HCT116 (cell line): ENCODE measurements around the gene ATG9A. TPM values are rescaled to one million over a fixed set of nuclear protein-coding genes. Genes with fewer than 3 reads are reported as not detected.
A peak's percentile ranks its signal among the peaks of the same experiment; 100 is the strongest.

Experiments
- ATAC-seq: fragments of 200-7000 bp; cut with Tn5 transposase; 2 replicates; pipeline ENCODE4 v1.9.1; 2020; ENCODE audit warnings: mild to moderate bottlenecking, moderate library complexity
- BruUV-seq: library from RNA; stranded (reverse); fragments of 400-500 nt; replicated peaks from 2 replicates; lab custom pipeline; 2021; lab: Mats Ljungman, UMichigan
- CTCF ChIA-PET: fragments of 300-600 bp; sonication (Branson Sonifier 250); formaldehyde crosslinking; loops from one replicate; lab custom pipeline; 2021; ENCODE audit warnings: antibody characterized with exemption; lab: Charles Lee
- POLR2A ChIA-PET: fragments of 300-600, 350-600 bp; sonication (Branson Sonifier 250); formaldehyde crosslinking; loops from one replicate; lab custom pipeline; 2021; ENCODE audit warnings: antibody characterized with exemption; lab: Charles Lee
- RAD21 ChIA-PET, 2 experiments: fragments of 300-600 bp; sonication (Branson Sonifier 250); formaldehyde crosslinking; loops; one replicate each; lab custom pipeline; 2023; ENCODE audit warnings: low total read pairs in 2 of 2; ENCODE audit not compliant: uncharacterized antibody in 2 of 2, unreplicated experiment in 2 of 2, low non-redundant PET in 1 of 2; lab: Charles Lee
- DNase-seq: peaks from one replicate; pipeline ENCODE4 v3.0.0-alpha.2; 2010; ENCODE audit warnings: low read depth, low spot score
- H2AFZ ChIP-seq: fragments of 200-600 bp; shearing (Covaris generic), sonication (generic); 2 replicates; pipeline ENCODE4 v1.6.1; 2017; ENCODE audit warnings: low read depth, mixed run types, mixed read lengths, antibody characterized with exemption, low read length; ENCODE audit not compliant: poor library complexity, severe bottlenecking
- H3K27ac ChIP-seq: 2 replicates; pipeline ENCODE4 v1.5.1; 2012; ENCODE audit warnings: low read depth, low read length
- H3K27me3 ChIP-seq: fragments of 200-600 bp; sonication (generic); 2 replicates; pipeline ENCODE4 v1.6.1; 2016; ENCODE audit warnings: mixed run types, low read length, mixed read lengths; ENCODE audit not compliant: insufficient read depth
- H3K36me3 ChIP-seq, 2 experiments: fragments of 200-500 bp in 1 of 2; fragments of 200-600 bp in 1 of 2; sonication (Bioruptor generic) in 1 of 2; sonication (generic) in 1 of 2; 2 replicates each; pipeline versions ENCODE4 v1.5.1 to v1.6.1; 2014 to 2016; ENCODE audit warnings: low read length in 2 of 2, inconsistent platforms in 1 of 2, mixed read lengths in 1 of 2, mixed run types in 1 of 2; ENCODE audit not compliant: insufficient read depth in 2 of 2, control insufficient read depth in 1 of 2
- H3K4me1 ChIP-seq, 2 experiments: fragments of 200-600 bp in 1 of 2; sonication (generic) in 1 of 2; 2 replicates each; pipeline versions ENCODE4 v1.5.1 to v1.6.1; 2012 to 2017; ENCODE audit warnings: low read length in 2 of 2, inconsistent platforms in 1 of 2, mild to moderate bottlenecking in 1 of 2, mixed read lengths in 1 of 2, mixed run types in 1 of 2, moderate library complexity in 1 of 2; ENCODE audit not compliant: insufficient read depth in 2 of 2, control insufficient read depth in 1 of 2
- H3K4me2 ChIP-seq: fragments of 200-600 bp; sonication (generic); 2 replicates; pipeline ENCODE4 v1.6.1; 2017; ENCODE audit warnings: mixed run types, low read length, mixed read lengths
- H3K4me3 ChIP-seq, 2 experiments: fragments of 200-600 bp in 1 of 2; sonication (generic) in 1 of 2; replicated peaks in 1 of 2; 2 replicates each; pipeline ENCODE4 v1.5.1; 2011 to 2016; ENCODE audit warnings: low read length in 2 of 2, control low read depth in 1 of 2, low read depth in 1 of 2, mild to moderate bottlenecking in 1 of 2, mixed read lengths in 1 of 2, mixed run types in 1 of 2
- H3K79me2 ChIP-seq: fragments of 200-600 bp; sonication (generic); 2 replicates; pipeline ENCODE4 v1.6.1; 2017; ENCODE audit warnings: mild to moderate bottlenecking, mixed run types, low read length, moderate library complexity, mixed read lengths; ENCODE audit not compliant: insufficient read depth
- H3K9ac ChIP-seq: fragments of 200-600 bp; sonication (generic); 2 replicates; pipeline ENCODE4 v1.6.1; 2016; ENCODE audit warnings: low read length, mixed read lengths
- H3K9me2 ChIP-seq: fragments of 200-600 bp; sonication (generic), shearing (Covaris generic); 2 replicates; pipeline ENCODE4 v1.6.1; 2017; ENCODE audit warnings: mixed run types, mild to moderate bottlenecking, moderate library complexity; ENCODE audit not compliant: insufficient read depth
- H3K9me3 ChIP-seq, 2 experiments: fragments of 200-500 bp in 1 of 2; fragments of 200-600 bp in 1 of 2; sonication (Bioruptor generic) in 1 of 2; sonication (generic) in 1 of 2; 2 replicates each; pipeline ENCODE4 v1.6.1; 2014 to 2017; ENCODE audit warnings: low read length in 2 of 2, mixed read lengths in 2 of 2, inconsistent platforms in 1 of 2, low read depth in 1 of 2, mild to moderate bottlenecking in 1 of 2, mixed run types in 1 of 2, moderate library complexity in 1 of 2; ENCODE audit not compliant: control insufficient read depth in 1 of 2, insufficient read depth in 1 of 2
- H4K20me1 ChIP-seq: fragments of 200-600 bp; sonication (generic), shearing (Covaris generic); 2 replicates; pipeline ENCODE4 v1.6.1; 2017; ENCODE audit warnings: mixed run types, mild to moderate bottlenecking, moderate library complexity; ENCODE audit not compliant: insufficient read depth
- CBX3 ChIP-seq: IDR thresholded peaks from 2 replicates; pipeline ENCODE4 v1.6.1; 2012; ENCODE audit warnings: low read depth
- CEBPB ChIP-seq: IDR thresholded peaks from 2 replicates; pipeline ENCODE4 v1.6.1; 2012; ENCODE audit warnings: low read depth
- CTCF ChIP-seq, 3 experiments: fragments of 200-600 bp in 1 of 3; sonication (generic) in 1 of 3; IDR thresholded peaks in 2 of 3; conservative IDR thresholded peaks in 1 of 3; 2 replicates each; pipeline ENCODE4 v1.5.1; 2012 to 2017; ENCODE audit warnings: low read depth in 2 of 3, low read length in 2 of 3, antibody characterized with exemption in 1 of 3, borderline replicate concordance in 1 of 3, control low read depth in 1 of 3, mild to moderate bottlenecking in 1 of 3, mixed read lengths in 1 of 3, mixed run types in 1 of 3, moderate library complexity in 1 of 3; ENCODE audit not compliant: insufficient read depth in 1 of 3
- EGR1 ChIP-seq: IDR thresholded peaks from 2 replicates; pipeline ENCODE4 v1.6.1; 2012; ENCODE audit warnings: low read depth
- ELF1 ChIP-seq: IDR thresholded peaks from 2 replicates; pipeline ENCODE4 v1.6.1; 2012; ENCODE audit warnings: low read depth, borderline replicate concordance
- EZH2 ChIP-seq: fragments of 200-600 bp; sonication (generic); IDR thresholded peaks from 2 replicates; pipeline ENCODE4 v1.6.1; 2017; ENCODE audit warnings: antibody characterized with exemption, mixed run types
- FOSL1 ChIP-seq: IDR thresholded peaks from 2 replicates; pipeline ENCODE4 v1.6.1; 2012; ENCODE audit warnings: low read depth
- JUND ChIP-seq: IDR thresholded peaks from 2 replicates; pipeline ENCODE4 v1.6.1; 2012
- POLR2AphosphoS5 ChIP-seq: IDR thresholded peaks from 2 replicates; pipeline ENCODE4 v1.6.1; 2011; ENCODE audit warnings: mild to moderate bottlenecking, low read depth, low read length, moderate library complexity
- RAD21 ChIP-seq: IDR thresholded peaks from 2 replicates; pipeline ENCODE4 v1.6.1; 2012; ENCODE audit warnings: low read depth, mild to moderate bottlenecking
- REST ChIP-seq: IDR thresholded peaks from 2 replicates; pipeline ENCODE4 v1.6.1; 2012; ENCODE audit warnings: low read depth
- SIN3A ChIP-seq: IDR thresholded peaks from 2 replicates; pipeline ENCODE4 v1.6.1; 2012; ENCODE audit warnings: low read depth
- SRF ChIP-seq: IDR thresholded peaks from 2 replicates; pipeline ENCODE4 v1.6.1; 2012; ENCODE audit warnings: low read depth
- TCF7L2 ChIP-seq: IDR thresholded peaks from 2 replicates; pipeline ENCODE4 v1.7.0; 2011; ENCODE audit warnings: borderline replicate concordance, inconsistent platforms; ENCODE audit not compliant: insufficient read depth, insufficient read length; ENCODE audit errors: extremely low read depth
- ZFX ChIP-seq: fragments of 450-650 bp; IDR thresholded peaks from 2 replicates; pipeline ENCODE4 v1.6.1; 2017
- ZNF274 ChIP-seq: fragments of 200-500 bp; sonication (Bioruptor generic); IDR thresholded peaks from 2 replicates; pipeline ENCODE4 v1.6.1; 2014; ENCODE audit warnings: mild to moderate bottlenecking, low read depth, low read length, inconsistent platforms
- intact Hi-C: fragments of 100-400 bp; cut with micrococcal nuclease; formaldehyde crosslinking; loops from 2 replicates; pipeline ENCODE4 v1.10.0; 2022
- total RNA-seq: library from RNA; stranded (reverse); gene quantifications from one replicate; pipeline ENCODE4 v1.2.1, GENCODE V29; 2021; ENCODE audit not compliant: unreplicated experiment

ATG9A gene
- total RNA-seq, 1 experiment from 2014 or later, result 51.8 TPM

GRCh38 chr2:219272995-219273394, 43.6 kb upstream of the ATG9A start:
- H3K27ac ChIP-seq, result no peak overlapping the region
- H3K36me3 ChIP-seq, result no peaks in the 10 kb centered on the region
- H3K4me1 ChIP-seq, result peaks cover 33 to 46% of the 10 kb centered on the region in 2 experiments
- ChIA-PET POLR2A (no interaction called here), RAD21 (no interaction called here)
- no peak overlapping the region for H3K9ac ChIP-seq
- no TSS peak for BruUV-seq
- H3K4me2 ChIP-seq, result peak overlapping the region; percentile 92
- no peak overlapping the region for H3K4me3 ChIP-seq
- H3K27me3 ChIP-seq, result peaks cover 6% of the 10 kb centered on the region; the same call in 1 of the 2 replicates
- DNase-seq (no peak), ATAC-seq (no peak)
- no peak for TF ChIP-seq SRF
- TF ChIP-seq ELF1, result no peak
- no peak for TF ChIP-seq JUND
- TF ChIP-seq EZH2, result no peak
- no peak for TF ChIP-seq EGR1
- TF ChIP-seq SIN3A, result no peak
- TF ChIP-seq ZNF274, result no peak
- no peak for TF ChIP-seq CEBPB
- TF ChIP-seq ZFX, result no peak
- no peak for TF ChIP-seq POLR2AphosphoS5
- no peak for TF ChIP-seq CBX3
- no peak for TF ChIP-seq REST
- TF ChIP-seq CTCF (IDR thresholded peaks at IDR 0.05 in 2 of 3, conservative IDR thresholded peaks at IDR 0.05 in 1 of 3; ENCODE audit: borderline replicate concordance in 1 of 3, insufficient read depth in 1 of 3, low read depth in 2 of 3, low read length in 2 of 3), result no peak
- no peak for TF ChIP-seq FOSL1
- no peak for TF ChIP-seq RAD21
- no peak for TF ChIP-seq TCF7L2
- TF ChIP-seq, all 23 proteins: peak for 0
- H3K9me2 ChIP-seq, result no peaks in the 10 kb centered on the region
- intact Hi-C loops, result no loop called here
- H3K79me2 ChIP-seq, result no peaks in the 10 kb centered on the region
- H3K9me3 ChIP-seq, result no peaks in the 10 kb centered on the region
- no peaks in the 10 kb centered on the region for H4K20me1 ChIP-seq
- CTCF ChIA-PET, result no interaction called here
- no peak overlapping the region for H2AFZ ChIP-seq
